Measurements from ENCODE around the gene HNRNPL.
"Not testable (repeated sequence)": the region's sequence is repeated elsewhere in the genome, so short reads cannot be mapped to it uniquely, and the experiment has no call there.

Gene HNRNPL

GRCh38 chr19:38815059-38816001 is 34.5 kb downstream of the HNRNPL start:
- TF ChIP-seq, protein P1, sequence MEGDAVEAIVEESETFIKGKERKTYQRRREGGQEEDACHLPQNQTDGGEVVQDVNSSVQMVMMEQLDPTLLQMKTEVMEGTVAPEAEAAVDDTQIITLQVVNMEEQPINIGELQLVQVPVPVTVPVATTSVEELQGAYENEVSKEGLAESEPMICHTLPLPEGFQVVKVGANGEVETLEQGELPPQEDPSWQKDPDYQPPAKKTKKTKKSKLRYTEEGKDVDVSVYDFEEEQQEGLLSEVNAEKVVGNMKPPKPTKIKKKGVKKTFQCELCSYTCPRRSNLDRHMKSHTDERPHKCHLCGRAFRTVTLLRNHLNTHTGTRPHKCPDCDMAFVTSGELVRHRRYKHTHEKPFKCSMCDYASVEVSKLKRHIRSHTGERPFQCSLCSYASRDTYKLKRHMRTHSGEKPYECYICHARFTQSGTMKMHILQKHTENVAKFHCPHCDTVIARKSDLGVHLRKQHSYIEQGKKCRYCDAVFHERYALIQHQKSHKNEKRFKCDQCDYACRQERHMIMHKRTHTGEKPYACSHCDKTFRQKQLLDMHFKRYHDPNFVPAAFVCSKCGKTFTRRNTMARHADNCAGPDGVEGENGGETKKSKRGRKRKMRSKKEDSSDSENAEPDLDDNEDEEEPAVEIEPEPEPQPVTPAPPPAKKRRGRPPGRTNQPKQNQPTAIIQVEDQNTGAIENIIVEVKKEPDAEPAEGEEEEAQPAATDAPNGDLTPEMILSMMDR (conservative IDR thresholded peaks at IDR 0.05; ENCODE audit: low read depth, low read length), result no peak
- no peak overlapping the region for H3K4me3 ChIP-seq (ENCODE audit: low read length)
- no peak for DNase-seq (ENCODE audit: low read depth)

- H3K4me3 ChIP-seq (ENCODE audit: low read length); DNase-seq (ENCODE audit: low read depth): not testable (repeated sequence)
Measured at GRCh38 chr19:38813932-38814331, 35.9 kb downstream of the HNRNPL start.

DNA sequence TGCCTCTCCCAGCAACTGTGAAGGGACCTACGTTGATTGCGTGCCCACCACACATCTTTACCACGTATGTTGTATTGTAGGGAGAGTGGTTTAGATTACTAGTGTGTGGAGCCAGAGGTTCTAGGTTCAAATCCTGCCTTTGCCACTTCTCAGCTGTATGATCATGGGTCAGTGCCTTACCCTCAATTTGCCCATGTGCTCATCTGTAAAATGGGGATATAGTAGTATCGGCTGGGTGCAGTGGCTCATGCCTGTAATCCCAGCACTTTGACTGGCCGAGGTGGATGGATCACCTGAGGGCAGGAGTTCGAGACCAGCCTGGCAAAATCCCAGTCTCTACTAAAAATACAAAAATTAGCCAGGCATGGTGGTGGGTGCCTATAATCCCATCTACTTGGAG is 36.5 kb downstream of the HNRNPL start:
- H3K4me3 ChIP-seq (ENCODE audit: low read length), result no peak overlapping the region
- TF ChIP-seq, protein P1 (conservative IDR thresholded peaks at IDR 0.05; ENCODE audit: low read depth, low read length), result no peak
- DNase-seq (ENCODE audit: low read depth), result no peak

DNA sequence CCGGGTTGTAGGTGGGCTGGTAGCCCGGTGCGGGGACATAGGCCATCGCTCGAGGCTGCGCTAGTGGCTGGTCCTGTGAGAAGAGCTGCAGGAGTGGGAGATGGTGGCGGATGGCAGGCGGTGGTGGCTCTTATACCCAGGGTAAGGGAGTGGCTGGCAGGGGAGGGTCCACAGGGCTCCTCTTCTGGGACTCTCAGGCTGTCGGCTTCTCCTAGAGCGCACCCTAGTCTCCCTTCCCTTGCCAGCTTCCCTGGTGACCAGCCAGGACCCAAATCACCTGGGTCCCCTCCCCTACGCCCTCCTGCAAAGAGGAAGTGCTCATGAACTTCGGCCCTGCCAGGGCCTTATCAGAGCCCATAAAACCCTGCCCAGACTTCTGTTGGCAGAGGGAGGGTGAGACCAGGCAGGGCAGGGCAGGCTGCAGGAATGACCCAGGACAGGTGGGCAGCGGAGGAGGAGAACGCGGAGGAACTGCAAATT is 36.9 kb downstream of the HNRNPL start, which contains the start of gene LGALS4:
TSS of gene LGALS4 (minus strand) at position 105 of the 480 bp plus-strand sequence. CDS start at position 46, 59 bp downstream.
- TF ChIP-seq, protein P1 (conservative IDR thresholded peaks at IDR 0.05; ENCODE audit: low read depth, low read length), result no peak
- H3K4me3 ChIP-seq (ENCODE audit: low read length), result no peak within 1 kb of the TSS
- DNase-seq (ENCODE audit: low read depth), result no peak

GRCh38 chr19:38812009-38812840 is 37.6 kb downstream of the HNRNPL start:
- TF ChIP-seq, protein P1 (conservative IDR thresholded peaks at IDR 0.05; ENCODE audit: low read depth, low read length), result no peak
- no peak overlapping the region for H3K4me3 ChIP-seq (ENCODE audit: low read length)
- no peak for DNase-seq (ENCODE audit: low read depth)

GRCh38 chr19:38809592-38810252 is 40.1 kb downstream of the HNRNPL start:
- TF ChIP-seq, protein P1 (conservative IDR thresholded peaks at IDR 0.05; ENCODE audit: low read depth, low read length), result no peak
- H3K4me3 ChIP-seq (ENCODE audit: low read length), result no peak overlapping the region
- no peak for DNase-seq (ENCODE audit: low read depth)

DNA sequence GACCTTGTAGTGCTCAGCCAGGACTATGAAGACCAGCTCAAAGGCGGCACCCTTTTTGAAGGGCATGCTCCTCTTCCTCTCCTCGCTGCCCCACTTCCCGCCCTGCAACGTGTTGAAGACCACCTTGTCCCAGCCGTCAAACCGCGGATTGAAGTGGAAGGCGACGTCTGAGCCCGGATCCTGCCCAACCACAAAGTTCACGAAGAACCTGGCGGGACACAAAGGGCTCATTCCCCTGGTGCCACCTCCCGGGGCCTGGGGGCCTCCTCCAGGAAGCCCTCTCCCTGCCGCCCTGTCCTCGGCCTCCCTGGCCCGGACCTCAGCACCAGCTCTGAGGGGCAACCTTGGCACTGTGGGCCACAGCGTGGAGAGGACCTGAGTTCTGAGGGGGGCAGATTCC is 41.0 kb downstream of the HNRNPL start:
- TF ChIP-seq, protein P1 (conservative IDR thresholded peaks at IDR 0.05; ENCODE audit: low read depth, low read length), result no peak
- H3K4me3 ChIP-seq (ENCODE audit: low read length), result no peak overlapping the region
- DNase-seq (ENCODE audit: low read depth), result no peak

- peak; percentile 68 for DNase-seq (ENCODE audit: low read depth)
- not testable (repeated sequence) for H3K4me3 ChIP-seq (ENCODE audit: low read length)
Measured at GRCh38 chr19:38807374-38808098, 42.2 kb downstream of the HNRNPL start.

All from retinal pigment epithelial cell (primary cell).